Tibial artery (tissue), 4 donors: ENCODE measurements around the gene UBQLN3.

Experiments
- DNase-seq, 2 donors: peaks; one replicate each; pipeline ENCODE4 v3.0.0-alpha.2; 2019
- H3K27ac ChIP-seq, 2 donors: fragments of 200-600 bp; sonication (generic) in 1 of 2; 1 replicate in 1 of 2; 2 replicates in 1 of 2; pipeline ENCODE4 v1.5.1; 2018 to 2019; ENCODE audit warnings: mild to moderate bottlenecking in 1 of 2
- H3K27me3 ChIP-seq, 2 donors: fragments of 200-600 bp; sonication (generic) in 1 of 2; one replicate each; pipeline versions ENCODE4 v1.5.1 to v1.6.0; 2016 to 2019
- H3K36me3 ChIP-seq, 3 donors: fragments of 200-600 bp; sonication (generic) in 2 of 3; one replicate each; pipeline ENCODE4 v1.5.1; 2016 to 2019; ENCODE audit warnings: mild to moderate bottlenecking in 2 of 3
- H3K4me1 ChIP-seq, 4 donors: fragments of 200-600 bp; sonication (generic) in 2 of 4; 1 replicate in 3 of 4; 2 replicates in 1 of 4; pipeline ENCODE4 v1.5.1; 2016 to 2019
- H3K4me3 ChIP-seq, 2 donors: fragments of 200-600 bp; sonication (generic) in 1 of 2; 1 replicate in 1 of 2; 2 replicates in 1 of 2; pipeline ENCODE4 v1.5.1; 2018 to 2019; ENCODE audit warnings: mild to moderate bottlenecking in 2 of 2
- H3K9me3 ChIP-seq, 3 donors: fragments of 200-600 bp; sonication (generic) in 1 of 3; one replicate each; pipeline ENCODE4 v1.5.1; 2016 to 2019
- intact Hi-C: fragments of 100-400 bp; cut with DNase I; formaldehyde crosslinking; loops from one replicate; pipeline ENCODE4 v1.15.0; 2023; ENCODE audit warnings: low total_unique reads
- TF ChIP-seq, protein P1 (sequence below), 2 experiments: fragments of 200-600 bp in 1 of 2; fragments of 450-650 bp in 1 of 2; IDR thresholded peaks; one replicate each; pipeline ENCODE4 v1.5.1; 2017 to 2019; ENCODE audit warnings: antibody characterized with exemption in 2 of 2, mild to moderate bottlenecking in 1 of 2, moderate library complexity in 1 of 2

The UBQLN3 gene

DNA sequence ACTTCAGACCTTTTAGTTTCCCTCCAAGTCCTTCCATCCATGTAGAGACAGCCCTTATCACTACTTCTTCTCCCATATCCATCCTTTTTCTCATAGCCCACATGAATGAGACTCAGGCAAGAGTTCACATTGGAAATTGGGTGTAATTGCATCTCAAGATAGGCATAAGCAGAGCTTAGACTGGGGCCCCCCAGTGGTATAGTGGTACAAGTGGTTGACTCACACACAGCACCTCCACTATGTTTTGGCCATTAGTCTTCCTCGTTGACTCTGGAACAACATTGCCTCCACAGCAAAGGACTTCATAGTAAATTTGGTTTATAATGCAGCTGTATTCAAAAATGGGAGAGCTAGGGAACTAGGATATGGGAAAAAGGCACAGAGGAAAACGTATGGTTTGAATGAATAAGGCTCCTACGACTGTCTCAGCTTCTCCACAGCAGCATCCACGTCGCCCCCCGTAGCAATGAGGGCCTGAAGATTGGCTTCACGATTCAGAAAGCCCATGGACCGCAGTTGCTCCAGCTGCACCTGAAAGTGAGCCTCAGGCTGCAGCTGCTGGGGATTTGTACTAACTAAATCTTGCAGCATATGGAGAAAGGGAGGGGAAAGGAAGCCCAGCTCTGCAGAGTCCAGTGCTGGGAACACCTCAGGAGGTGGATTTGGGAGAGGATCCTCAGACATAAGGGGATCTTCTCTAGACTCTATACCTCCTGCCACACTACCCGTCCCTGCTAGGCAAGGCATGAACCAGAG lies 2.4 kb downstream of the UBQLN3 start:
- no peak overlapping the region for H3K27ac ChIP-seq
- no peak for DNase-seq
- H3K27me3 ChIP-seq: no peaks in the 10 kb centered on the region
- H3K36me3 ChIP-seq: no peaks in the 10 kb centered on the region
- no peak overlapping the region for H3K4me3 ChIP-seq
- no peaks in the 10 kb centered on the region for H3K9me3 ChIP-seq
- TF ChIP-seq, protein P1, sequence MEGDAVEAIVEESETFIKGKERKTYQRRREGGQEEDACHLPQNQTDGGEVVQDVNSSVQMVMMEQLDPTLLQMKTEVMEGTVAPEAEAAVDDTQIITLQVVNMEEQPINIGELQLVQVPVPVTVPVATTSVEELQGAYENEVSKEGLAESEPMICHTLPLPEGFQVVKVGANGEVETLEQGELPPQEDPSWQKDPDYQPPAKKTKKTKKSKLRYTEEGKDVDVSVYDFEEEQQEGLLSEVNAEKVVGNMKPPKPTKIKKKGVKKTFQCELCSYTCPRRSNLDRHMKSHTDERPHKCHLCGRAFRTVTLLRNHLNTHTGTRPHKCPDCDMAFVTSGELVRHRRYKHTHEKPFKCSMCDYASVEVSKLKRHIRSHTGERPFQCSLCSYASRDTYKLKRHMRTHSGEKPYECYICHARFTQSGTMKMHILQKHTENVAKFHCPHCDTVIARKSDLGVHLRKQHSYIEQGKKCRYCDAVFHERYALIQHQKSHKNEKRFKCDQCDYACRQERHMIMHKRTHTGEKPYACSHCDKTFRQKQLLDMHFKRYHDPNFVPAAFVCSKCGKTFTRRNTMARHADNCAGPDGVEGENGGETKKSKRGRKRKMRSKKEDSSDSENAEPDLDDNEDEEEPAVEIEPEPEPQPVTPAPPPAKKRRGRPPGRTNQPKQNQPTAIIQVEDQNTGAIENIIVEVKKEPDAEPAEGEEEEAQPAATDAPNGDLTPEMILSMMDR (IDR thresholded peaks at IDR 0.05): no peak
- H3K4me1 ChIP-seq: no peaks in the 10 kb centered on the region
- intact Hi-C loops: no loop called here

DNA sequence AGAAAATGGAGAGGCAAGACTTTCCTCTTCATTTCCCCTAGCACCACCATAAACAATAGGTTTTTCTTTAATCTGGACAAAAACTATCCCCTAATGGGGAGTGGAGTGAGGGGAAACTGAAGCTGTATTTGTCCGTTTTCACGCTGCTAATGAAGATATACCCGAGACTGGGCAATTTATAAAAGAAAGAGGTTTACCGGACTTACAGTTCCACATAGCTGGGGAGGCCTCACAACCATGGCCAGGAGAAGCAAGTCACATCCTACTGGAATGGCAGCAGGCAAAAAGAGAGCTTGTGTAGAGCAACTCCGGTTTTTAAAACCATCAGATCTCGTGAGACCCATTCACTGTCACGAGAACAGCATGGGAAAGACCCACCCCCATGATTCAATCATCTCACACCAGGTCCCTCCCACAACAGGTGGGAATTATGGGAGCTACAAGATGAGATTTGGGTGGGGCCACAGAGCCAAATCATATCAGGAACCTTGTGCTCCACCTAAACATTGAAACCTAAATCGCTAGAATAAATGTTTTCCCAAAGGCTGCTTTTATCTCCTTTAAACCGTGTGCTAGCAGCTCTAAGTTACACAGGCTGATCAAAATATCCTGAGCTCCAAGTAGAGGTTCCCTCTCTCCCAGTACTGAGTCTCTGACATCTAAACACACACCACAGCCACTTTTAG lies 4.3 kb downstream of the UBQLN3 start:
- Histone ChIP-seq H3K4me3 (no peak overlapping the region), H3K9me3 (no peaks in the 10 kb centered on the region), H3K27ac (no peak overlapping the region), H3K27me3 (no peaks in the 10 kb centered on the region), H3K36me3 (no peaks in the 10 kb centered on the region), H3K4me1 (no peaks in the 10 kb centered on the region)
- no peak for DNase-seq
- TF ChIP-seq, protein P1 (IDR thresholded peaks at IDR 0.05): no peak
- intact Hi-C loops: no loop called here

DNA sequence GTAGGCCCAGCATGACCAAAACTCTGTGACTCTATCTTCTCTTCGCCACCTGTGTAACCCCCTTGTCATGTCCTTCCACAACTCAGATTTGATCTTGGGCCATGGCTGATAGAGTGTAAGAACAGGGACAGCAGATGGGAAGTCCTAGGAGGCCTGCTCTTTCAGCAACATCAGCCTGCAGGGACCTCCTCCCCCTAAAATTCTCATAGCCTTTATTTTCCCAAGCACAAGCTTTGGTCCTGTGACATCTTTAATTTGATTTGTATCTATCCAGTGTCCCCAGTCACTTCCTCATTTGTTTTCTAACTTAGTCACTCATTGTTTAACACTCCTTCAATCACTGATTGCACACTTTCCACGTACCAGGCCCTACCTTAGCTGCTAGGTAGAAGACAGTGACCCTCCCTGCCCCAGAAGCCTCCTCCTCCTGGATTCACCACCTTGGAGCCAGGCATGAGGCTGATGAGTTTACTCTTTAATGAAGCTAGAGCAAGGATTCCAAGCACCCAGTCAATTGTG lies 5.3 kb downstream of the UBQLN3 start:
- Histone ChIP-seq H3K9me3 (no peaks in the 10 kb centered on the region), H3K27ac (no peak overlapping the region), H3K4me3 (no peak overlapping the region), H3K4me1 (no peaks in the 10 kb centered on the region), H3K27me3 (no peaks in the 10 kb centered on the region), H3K36me3 (no peaks in the 10 kb centered on the region)
- intact Hi-C loops: no loop called here
- no peak for DNase-seq
- TF ChIP-seq, protein P1 (IDR thresholded peaks at IDR 0.05): no peak

DNA sequence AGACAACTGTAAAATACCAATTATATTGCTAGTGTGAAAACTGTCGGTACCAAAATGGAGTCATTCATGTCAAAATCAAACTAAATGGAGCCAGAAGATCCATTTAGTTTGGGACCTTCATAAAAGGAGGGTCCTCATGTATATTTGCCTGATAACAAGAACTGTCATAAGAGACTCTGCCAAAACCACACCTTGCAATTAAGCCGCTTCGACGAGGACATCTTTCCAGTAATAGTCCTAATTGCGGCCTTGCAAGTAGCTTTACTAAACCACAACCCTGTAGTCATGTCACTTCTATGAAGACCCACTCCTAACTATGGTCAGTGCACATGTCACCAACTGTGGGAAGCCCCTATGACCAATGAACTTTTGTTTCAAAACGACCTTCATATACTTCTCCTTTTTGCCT lies 9.4 kb downstream of the UBQLN3 start:
- H3K27ac ChIP-seq: no peak overlapping the region
- H3K4me3 ChIP-seq: no peak overlapping the region
- H3K27me3 ChIP-seq: no peaks in the 10 kb centered on the region
- intact Hi-C loops: no loop called here
- TF ChIP-seq, protein P1 (IDR thresholded peaks at IDR 0.05): no peak
- H3K36me3 ChIP-seq: no peaks in the 10 kb centered on the region
- no peaks in the 10 kb centered on the region for H3K4me1 ChIP-seq
- no peak for DNase-seq
- no peaks in the 10 kb centered on the region for H3K9me3 ChIP-seq

DNA sequence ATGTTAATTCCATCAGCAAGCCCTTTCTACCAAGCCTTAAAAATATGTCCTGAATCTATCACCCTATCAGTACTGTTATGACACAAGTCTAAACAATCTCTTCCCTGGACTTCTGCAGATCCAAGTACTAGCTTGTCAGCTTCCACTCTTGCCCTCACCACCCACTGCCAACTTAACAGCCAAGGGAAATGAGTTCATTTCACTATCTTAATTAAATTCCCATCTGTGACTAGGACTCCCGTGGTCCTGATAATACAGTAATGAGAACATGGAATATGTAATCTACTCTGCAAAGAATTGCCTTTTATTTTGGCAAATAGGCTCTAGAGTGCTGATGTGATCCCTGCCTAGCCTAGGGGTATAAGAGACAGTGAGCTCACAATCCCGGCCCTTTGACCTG lies 10.1 kb downstream of the UBQLN3 start:
- no peaks in the 10 kb centered on the region for H3K9me3 ChIP-seq
- no peaks in the 10 kb centered on the region for H3K27me3 ChIP-seq
- DNase-seq: no peak
- TF ChIP-seq, protein P1 (IDR thresholded peaks at IDR 0.05): no peak
- H3K36me3 ChIP-seq: no peaks in the 10 kb centered on the region
- no peak overlapping the region for H3K27ac ChIP-seq
- intact Hi-C loops: no loop called here
- H3K4me1 ChIP-seq: no peaks in the 10 kb centered on the region
- no peak overlapping the region for H3K4me3 ChIP-seq
